ENCODE data around the gene DGKG. TPM values are rescaled to one million over a fixed set of nuclear protein-coding genes. Genes with fewer than 3 reads are reported as not detected.

Gene DGKG
- total RNA-seq, 2 donors from 2014 or later: 0.34 to 5.5 TPM

GRCh38 chr3:186217820-186218164 is 144.2 kb downstream of the DGKG start:
- DNase-seq (ENCODE audit: low spot score in 2 of 2): peak in 1 of 2 donors; percentile 37
- ATAC-seq: peak; percentile 91 to 93
- Mint-ChIP-seq H3K27ac (no peak overlapping the region), H3K36me3 (no peaks in the 10 kb centered on the region), H3K9me3 (peaks cover 0 to 7% of the 10 kb centered on the region in 2 donors)

DNA sequence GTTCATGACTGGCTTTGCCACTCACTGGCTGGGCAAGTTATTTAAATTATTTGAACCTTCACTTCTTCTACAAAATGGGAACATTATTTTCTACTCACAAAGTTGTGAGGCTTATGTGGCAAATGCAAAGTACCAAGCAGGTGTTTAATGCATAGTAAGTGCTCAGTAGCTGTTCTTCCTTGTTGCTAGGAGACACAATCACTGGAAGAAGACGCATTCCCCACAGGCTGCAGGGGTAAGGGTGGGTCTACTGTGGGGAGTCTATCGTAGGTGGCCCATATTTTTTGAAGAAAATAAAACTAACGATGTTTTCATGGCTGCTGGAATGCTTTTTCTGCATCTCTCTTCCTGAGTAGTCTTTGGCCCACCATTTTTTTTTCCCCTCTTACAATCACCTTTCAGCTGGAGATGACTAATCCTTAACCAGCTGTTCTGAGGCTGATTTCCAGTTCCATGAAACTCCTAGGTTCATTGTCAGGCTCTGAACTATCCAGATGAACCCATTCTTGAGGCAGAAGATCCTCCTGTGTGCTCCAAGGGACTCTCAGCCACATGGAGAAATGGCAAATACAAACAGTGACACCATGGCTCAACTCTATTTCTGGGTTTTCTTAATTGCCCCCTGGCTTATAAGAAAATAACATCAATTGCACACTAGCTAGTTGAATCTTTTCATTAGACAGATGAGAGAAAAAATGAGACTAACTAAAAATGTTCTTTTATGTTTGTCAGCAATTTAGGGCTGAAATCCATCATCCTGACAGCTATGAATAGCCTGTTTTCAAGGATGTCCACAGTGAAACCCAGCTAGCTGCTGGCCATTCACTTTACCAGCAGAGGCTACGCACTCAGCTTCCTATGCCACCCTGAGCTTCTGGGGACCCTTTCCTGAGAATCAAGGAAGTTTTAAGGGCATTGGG is 144.9 kb downstream of the DGKG start:
- H3K9me3 Mint-ChIP-seq: peaks cover 0 to 7% of the 10 kb centered on the region in 2 donors
- peak in 1 of 2 donors; percentile 9 for DNase-seq (ENCODE audit: low spot score in 2 of 2)

DNA sequence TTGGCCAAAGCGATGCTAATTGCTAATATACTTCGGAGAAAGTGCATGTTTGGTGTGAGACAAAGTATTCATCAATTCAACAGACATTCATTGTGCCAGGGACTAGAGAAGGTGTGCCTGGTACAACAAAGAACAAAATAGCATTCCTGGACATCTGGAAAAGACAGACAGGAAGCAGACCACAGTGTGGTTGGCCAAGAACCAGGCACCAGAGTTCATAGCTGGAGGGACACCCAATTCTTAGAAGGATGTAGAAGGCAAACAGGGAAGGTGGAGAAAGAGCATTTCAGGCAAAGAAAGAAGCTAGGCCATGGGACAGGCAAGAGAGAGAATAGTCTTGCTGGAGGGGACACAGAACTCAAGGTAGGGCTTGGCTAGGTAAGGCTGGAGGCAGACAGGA is 147.4 kb downstream of the DGKG start:
- H3K36me3 Mint-ChIP-seq: no peaks in the 10 kb centered on the region
- DNase-seq (ENCODE audit: low spot score in 2 of 2) (no peak), ATAC-seq (no peak)
- peaks cover 0 to 7% of the 10 kb centered on the region in 2 donors for H3K9me3 Mint-ChIP-seq
- H3K27ac Mint-ChIP-seq: no peak overlapping the region

More for the DNA sequence above, 144.9 kb downstream of the DGKG start:
- Mint-ChIP-seq H3K27ac (no peak overlapping the region), H3K36me3 (no peaks in the 10 kb centered on the region)
- ATAC-seq: peak in 1 of 2 donors; percentile 8

GRCh38 chr3:186213946-186214345 is 148.1 kb downstream of the DGKG start:
- Mint-ChIP-seq H3K36me3 (no peaks in the 10 kb centered on the region), H3K9me3 (peaks cover 0 to 7% of the 10 kb centered on the region in 2 donors), H3K27ac (no peak overlapping the region)
- no peak for DNase-seq (ENCODE audit: low spot score in 2 of 2)
- ATAC-seq: no peak

GRCh38 chr3:186212611-186213010 is 149.4 kb downstream of the DGKG start:
- Mint-ChIP-seq H3K9me3 (peaks cover 0 to 7% of the 10 kb centered on the region in 2 donors), H3K27ac (no peak overlapping the region), H3K36me3 (no peaks in the 10 kb centered on the region)
- no peak for DNase-seq (ENCODE audit: low spot score in 2 of 2)
- ATAC-seq: no peak

- no peaks in the 10 kb centered on the region for H3K36me3 Mint-ChIP-seq
- H3K9me3 Mint-ChIP-seq: peaks cover 0 to 7% of the 10 kb centered on the region in 2 donors
- DNase-seq (ENCODE audit: low spot score in 2 of 2): no peak
- H3K27ac Mint-ChIP-seq: no peak overlapping the region
- no peak for ATAC-seq
These were observed 151.1 kb downstream of the DGKG start for GRCh38 chr3:186210852-186211500.

DNA sequence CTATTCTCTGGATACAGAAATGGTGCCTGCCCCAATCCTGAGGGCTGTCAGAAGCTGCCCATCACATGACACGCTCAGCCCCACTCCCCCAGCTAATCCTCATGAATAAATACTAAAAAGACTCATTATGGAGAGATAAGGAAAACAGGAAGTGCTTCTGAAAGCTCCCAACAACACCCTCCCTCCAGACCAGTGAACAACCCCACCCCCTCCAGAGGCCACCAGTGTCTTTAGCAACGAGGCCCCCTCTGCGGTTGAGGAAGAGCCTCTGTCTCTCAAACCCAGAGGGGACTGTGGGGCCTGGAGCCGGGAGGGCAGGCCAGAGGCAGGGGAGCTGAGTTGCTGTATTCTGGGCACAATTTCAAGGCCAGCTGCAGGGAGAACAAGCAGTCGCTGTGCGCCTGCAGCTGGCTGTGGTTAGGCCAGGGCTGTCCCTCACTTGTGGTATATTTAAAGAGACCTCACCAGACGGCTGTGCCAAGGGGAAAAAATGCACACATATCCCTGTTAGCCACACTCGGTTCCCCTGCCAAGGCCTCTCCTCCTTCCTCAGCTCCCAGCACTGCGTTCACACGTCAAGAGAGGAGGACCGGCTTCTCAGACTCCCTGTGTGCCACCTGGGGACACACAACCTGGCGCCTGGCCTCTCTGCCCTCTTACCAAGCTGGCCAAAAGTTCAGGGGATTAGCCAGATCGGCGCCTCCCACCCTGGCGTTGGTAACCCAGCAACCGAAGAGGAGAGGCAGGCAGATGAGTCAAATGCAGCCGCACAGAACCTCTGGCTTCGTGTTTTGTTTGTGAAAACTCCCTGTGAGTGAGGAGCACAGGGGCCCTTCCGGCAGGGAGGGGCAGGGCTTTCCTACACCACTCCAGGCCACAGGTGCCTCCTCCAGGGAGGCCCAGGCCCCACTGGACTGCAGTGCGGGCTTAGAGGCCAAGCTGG is 152.0 kb downstream of the DGKG start:
- H3K36me3 Mint-ChIP-seq: no peaks in the 10 kb centered on the region
- peaks cover 0 to 4% of the 10 kb centered on the region in 2 donors for H3K9me3 Mint-ChIP-seq
- ATAC-seq: peak; percentile 14 to 31
- H3K27ac Mint-ChIP-seq: no peak overlapping the region
- no peak for DNase-seq (ENCODE audit: low spot score in 2 of 2)

- ATAC-seq (no peak), DNase-seq (ENCODE audit: low spot score in 2 of 2) (no peak)
- Mint-ChIP-seq H3K9me3 (no peaks in the 10 kb centered on the region), H3K36me3 (no peaks in the 10 kb centered on the region), H3K27ac (no peak overlapping the region)
These were observed 153.6 kb downstream of the DGKG start for GRCh38 chr3:186208296-186208989.

- no peak overlapping the region for H3K27ac Mint-ChIP-seq
- ATAC-seq (peak; percentile 47 to 93), DNase-seq (ENCODE audit: low spot score in 2 of 2) (no peak)
- H3K36me3 Mint-ChIP-seq: no peaks in the 10 kb centered on the region
- no peaks in the 10 kb centered on the region for H3K9me3 Mint-ChIP-seq
These were observed 154.5 kb downstream of the DGKG start for GRCh38 chr3:186207515-186207914.

DNA sequence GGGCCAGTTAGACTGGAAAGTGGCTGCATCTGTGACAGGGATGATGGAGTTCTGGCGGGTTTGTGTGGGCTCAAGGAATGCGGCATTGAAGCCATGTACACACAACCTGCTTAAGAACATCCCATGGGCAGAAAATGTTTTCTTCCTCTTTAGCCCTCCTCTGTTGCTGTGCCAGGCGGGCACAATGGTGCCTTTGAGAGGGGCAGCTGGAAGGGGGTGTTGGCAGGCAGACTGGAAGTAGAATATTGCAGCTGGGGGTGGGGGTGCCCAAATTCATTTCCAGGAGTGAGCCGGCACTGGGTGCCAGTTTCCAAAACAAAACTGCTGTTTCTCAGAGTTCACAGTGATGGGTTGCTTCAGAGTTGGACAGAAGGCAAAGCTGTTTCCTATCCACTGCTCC is 161.3 kb downstream of the DGKG start:
- ATAC-seq: no peak
- no peak for DNase-seq (ENCODE audit: low spot score in 2 of 2)
- no peaks in the 10 kb centered on the region for H3K9me3 Mint-ChIP-seq
- H3K36me3 Mint-ChIP-seq: no peaks in the 10 kb centered on the region
- H3K27ac Mint-ChIP-seq: no peak overlapping the region

GRCh38 chr3:186198442-186198841 is 163.6 kb downstream of the DGKG start:
- no peak for ATAC-seq

DNA sequence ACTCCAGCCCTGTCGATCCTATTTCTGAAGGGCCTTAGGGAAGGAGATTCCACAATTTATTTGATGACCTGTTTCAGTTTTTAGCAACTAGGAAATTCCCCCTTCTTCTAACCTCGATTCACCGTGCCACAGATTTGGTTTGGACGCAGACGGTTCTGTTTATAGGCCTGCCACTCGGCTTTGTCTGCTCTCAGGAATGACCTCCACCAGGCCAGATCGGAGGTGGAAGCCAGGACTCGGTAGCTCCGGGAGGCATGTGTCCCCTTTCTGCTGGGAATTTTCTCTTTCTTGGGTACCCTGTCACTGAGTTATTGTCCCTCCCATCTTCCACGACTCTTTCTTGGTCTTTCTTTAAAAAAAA is 167.6 kb downstream of the DGKG start:
- Mint-ChIP-seq H3K36me3 (no peaks in the 10 kb centered on the region), H3K9me3 (no peaks in the 10 kb centered on the region), H3K27ac (no peak overlapping the region)
- no peak for DNase-seq (ENCODE audit: low spot score in 2 of 2)
- no peak for ATAC-seq

More at GRCh38 chr3:186198442-186198841, 163.6 kb downstream of the DGKG start:
- no peaks in the 10 kb centered on the region for H3K9me3 Mint-ChIP-seq
- no peak for DNase-seq (ENCODE audit: low spot score in 2 of 2)
- no peaks in the 10 kb centered on the region for H3K36me3 Mint-ChIP-seq
- no peak overlapping the region for H3K27ac Mint-ChIP-seq

GRCh38 chr3:186193534-186194450 is 168.2 kb downstream of the DGKG start:
- no peak overlapping the region for H3K27ac Mint-ChIP-seq
- ATAC-seq: peak in 1 of 2 donors; percentile 11
- no peak for DNase-seq (ENCODE audit: low spot score in 2 of 2)
- no peaks in the 10 kb centered on the region for H3K36me3 Mint-ChIP-seq
- no peaks in the 10 kb centered on the region for H3K9me3 Mint-ChIP-seq

DNA sequence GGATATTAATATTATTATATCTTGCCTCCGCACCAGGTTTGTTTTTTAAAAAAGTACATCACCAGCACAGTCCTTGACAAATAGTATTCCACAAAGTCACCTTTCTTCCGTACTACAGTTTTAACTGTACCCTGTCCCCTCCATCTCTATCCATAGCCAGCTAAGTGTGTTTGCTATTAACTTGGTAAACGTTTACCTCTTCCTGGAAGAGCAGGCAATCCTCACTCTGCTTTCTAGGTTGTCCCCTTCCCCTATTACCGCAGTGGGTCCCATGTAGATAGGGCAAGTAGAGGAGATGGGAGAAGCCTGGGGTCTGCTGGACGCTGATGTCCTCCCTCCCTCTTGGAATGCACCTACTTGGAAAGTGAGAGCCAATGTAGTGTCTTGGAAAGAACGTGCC is 169.2 kb downstream of the DGKG start:
- H3K27ac Mint-ChIP-seq: no peak overlapping the region
- H3K36me3 Mint-ChIP-seq: no peaks in the 10 kb centered on the region
- no peaks in the 10 kb centered on the region for H3K9me3 Mint-ChIP-seq
- DNase-seq (ENCODE audit: low spot score in 2 of 2): no peak
- ATAC-seq: no peak

GRCh38 chr3:186189492-186189891 is 172.5 kb downstream of the DGKG start:
- DNase-seq (ENCODE audit: low spot score in 2 of 2) (no peak), ATAC-seq (no peak)
- peaks cover 0 to 5% of the 10 kb centered on the region in 2 donors for H3K9me3 Mint-ChIP-seq
- H3K27ac Mint-ChIP-seq: no peak overlapping the region
- H3K36me3 Mint-ChIP-seq: no peaks in the 10 kb centered on the region
